NB4 (cell line): ENCODE measurements around the gene RNASEH2C.
"Not testable (repeated sequence)": the region's sequence is repeated elsewhere in the genome, so short reads cannot be mapped to it uniquely, and the experiment has no call there.

Experiments used
- DNase-seq: peaks from one replicate; pipeline ENCODE4 v3.0.0; 2010; ENCODE audit warnings: low read depth
- H3K4me3 ChIP-seq: one replicate; pipeline ENCODE4 v1.5.1; 2011; ENCODE audit warnings: mild to moderate bottlenecking, low read depth, low read length, moderate library complexity
- CTCF ChIP-seq: IDR thresholded peaks from one replicate; pipeline ENCODE4 v1.5.1; 2012; ENCODE audit warnings: low read depth, low read length
- MYC ChIP-seq: IDR thresholded peaks from 2 replicates; pipeline ENCODE4 v1.6.1; 2011; ENCODE audit warnings: low read depth, low read length
- POLR2A ChIP-seq: IDR thresholded peaks from 2 replicates; pipeline ENCODE4 v1.6.1; 2011; ENCODE audit warnings: mild to moderate bottlenecking; ENCODE audit not compliant: insufficient read length; ENCODE audit errors: extremely low read depth
- TF ChIP-seq, protein P1 (sequence below): IDR thresholded peaks from 2 replicates; pipeline ENCODE4 v1.6.1; 2011; ENCODE audit warnings: low read depth, low read length

RNASEH2C gene

DNA sequence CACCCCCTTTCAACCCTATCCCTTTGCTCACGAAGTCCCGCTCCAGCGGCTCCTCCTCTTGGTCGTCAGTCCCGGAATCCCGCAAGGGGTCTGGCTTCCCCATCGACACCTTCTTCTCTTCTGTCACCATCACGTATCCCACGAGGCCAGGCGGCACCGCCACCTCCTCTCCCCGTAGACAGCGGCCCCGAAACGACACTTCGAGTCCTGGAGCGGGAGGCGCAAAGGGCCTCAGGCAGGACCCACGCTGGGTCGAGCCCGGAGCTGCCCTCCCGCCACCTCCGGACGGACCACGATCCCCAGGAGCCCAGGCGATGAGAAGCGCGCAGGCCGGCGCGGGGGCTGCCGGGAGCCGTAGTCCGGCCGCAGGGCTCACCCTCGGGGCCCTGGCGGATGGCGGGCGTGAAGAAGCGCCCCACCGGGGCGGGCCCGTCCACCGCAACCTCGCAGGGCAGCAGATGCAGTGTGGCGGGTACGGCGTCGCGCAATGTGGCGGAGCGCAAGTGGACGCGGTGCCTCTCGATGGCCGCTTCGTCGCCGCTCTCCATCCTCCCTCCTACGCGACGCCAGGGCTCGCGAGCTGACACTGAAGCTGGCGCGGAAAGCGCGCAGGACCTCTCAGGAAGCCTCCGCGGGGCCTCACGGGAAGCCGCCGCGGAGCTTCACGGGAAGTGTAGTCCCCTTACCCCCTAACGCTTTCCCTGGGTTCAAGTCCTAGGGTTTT, at the start of gene RNASEH2C:
Gene RNASEH2C (minus strand): TSS at position 588 of the 724 bp plus-strand sequence. CDS start 40 bp downstream, at position 548.
- peak within 1 kb of the TSS; percentile 90 for H3K4me3 ChIP-seq
- TF ChIP-seq CTCF = no peak
- peak; percentile 85 for TF ChIP-seq POLR2A
- TF ChIP-seq MYC = peak; percentile 65
- TF ChIP-seq, protein P1, sequence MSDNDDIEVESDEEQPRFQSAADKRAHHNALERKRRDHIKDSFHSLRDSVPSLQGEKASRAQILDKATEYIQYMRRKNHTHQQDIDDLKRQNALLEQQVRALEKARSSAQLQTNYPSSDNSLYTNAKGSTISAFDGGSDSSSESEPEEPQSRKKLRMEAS = peak; percentile 65
- DNase-seq = peak; percentile 94

DNA sequence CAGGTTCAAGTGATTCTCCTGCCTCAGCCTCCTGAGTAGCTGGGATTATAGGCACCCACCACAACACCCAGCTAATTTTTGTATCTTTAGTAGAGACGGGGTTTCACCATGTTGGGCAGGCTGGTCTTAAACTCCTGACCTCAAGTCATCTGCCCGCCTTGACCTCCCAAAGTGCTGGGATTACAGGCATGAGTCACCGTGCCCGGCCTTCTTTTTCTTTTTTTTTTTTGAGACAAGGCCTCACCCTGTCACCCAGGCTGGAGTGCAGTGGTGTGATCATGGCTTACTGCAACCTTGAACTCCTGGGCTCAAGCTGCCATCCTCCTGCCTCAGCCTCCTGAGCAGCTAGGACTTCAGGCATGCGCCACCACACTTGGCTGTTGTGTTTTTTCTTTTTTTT, 47.2 kb upstream of the RNASEH2C start:
- DNase-seq, H3K4me3 ChIP-seq: not testable (repeated sequence)

DNA sequence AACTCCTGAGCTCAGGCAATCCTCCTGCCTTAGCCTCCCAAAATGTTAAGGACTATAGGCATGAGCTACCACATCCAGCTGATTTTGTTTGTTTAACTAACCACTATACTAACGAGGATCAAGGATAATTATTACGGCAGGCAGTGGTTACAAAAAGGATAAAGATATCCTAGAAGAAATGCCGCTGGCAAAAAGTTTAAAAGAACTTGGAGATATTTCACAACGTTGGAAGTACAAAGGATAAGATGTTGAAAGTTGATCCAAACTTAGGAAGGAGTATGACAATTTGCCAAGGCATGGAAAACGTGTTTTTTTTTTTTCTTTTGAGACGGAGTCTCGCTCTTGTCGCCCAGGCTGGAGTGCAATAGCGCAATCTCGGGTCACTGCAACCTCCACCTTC, 46.8 kb upstream of the RNASEH2C start:
- no peak overlapping the region for H3K4me3 ChIP-seq
- TF ChIP-seq MYC (no peak), POLR2A (no peak), CTCF (no peak)
- TF ChIP-seq, protein P1 = no peak
- no peak for DNase-seq

DNA sequence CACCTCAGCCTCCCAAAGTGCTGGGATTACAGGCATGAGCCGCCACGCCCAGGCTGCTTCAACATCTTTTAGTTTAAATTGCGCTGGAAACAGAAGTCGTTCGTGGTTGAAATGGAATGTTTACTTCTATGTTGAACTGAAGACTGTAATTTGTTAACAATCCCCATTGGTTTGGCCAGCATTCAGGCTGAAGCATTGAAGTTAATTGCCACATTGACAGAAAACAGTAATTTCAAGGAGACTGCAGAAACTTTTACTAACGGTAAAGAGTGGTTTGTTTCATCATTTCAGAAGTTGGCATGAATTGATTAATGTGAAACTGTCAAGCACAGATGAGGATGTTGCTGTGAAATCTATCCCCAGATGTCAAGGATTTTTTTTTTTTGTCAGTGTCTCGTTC, 45.9 kb upstream of the RNASEH2C start:
- DNase-seq = peak; percentile 66
- H3K4me3 ChIP-seq = no peak overlapping the region
- TF ChIP-seq MYC (no peak), POLR2A (no peak), CTCF (no peak)
- TF ChIP-seq, protein P1 = no peak

DNA sequence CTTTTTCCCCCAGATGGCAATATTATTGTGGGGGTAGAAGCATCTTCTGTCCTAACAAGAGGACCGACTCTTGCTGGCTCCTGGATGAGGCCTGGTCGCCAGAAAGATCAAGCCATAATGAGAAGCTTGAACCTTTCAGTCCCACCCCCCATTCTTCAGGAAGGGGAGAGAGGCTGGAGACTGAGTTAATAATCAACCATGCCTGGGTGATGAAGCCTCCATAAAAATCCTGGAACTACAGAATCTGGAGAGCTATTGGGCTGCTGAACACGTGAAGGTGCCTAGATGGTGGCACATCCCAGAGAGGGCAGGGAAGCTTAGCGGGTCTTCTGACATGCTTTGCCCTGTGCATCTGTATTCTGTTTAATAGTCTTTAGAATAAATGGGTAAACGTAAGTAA, 43.8 kb upstream of the RNASEH2C start:
- H3K4me3 ChIP-seq = no peak overlapping the region
- DNase-seq = no peak
- TF ChIP-seq MYC (no peak), POLR2A (no peak), CTCF (no peak)
- TF ChIP-seq, protein P1 = no peak

DNA sequence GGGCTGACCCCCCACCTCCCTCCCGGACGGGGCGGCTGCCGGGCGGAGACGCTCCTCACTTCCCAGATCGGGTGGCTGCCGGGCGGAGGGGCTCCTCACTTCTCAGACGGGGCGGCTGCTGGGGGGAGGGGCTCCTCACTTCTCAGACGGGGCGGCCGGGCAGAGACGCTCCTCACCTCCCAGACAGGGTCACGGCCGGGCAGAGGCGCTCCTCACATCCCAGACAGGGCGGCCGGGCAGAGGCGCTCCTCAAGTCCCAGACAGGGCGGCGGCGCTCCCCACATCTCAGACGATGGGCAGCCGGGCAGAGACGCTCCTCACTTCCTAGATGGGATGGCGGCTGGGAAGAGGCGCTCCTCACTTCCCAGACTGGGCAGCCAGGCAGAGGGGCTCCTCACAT, 42.2 kb upstream of the RNASEH2C start:
- not testable (repeated sequence) for H3K4me3 ChIP-seq, DNase-seq

GRCh38 chr11:65762169-65762568, 41.6 kb upstream of the RNASEH2C start:
- not testable (repeated sequence) for DNase-seq, H3K4me3 ChIP-seq

- TF ChIP-seq MYC (no peak), CTCF (no peak), POLR2A (no peak)
- TF ChIP-seq, protein P1 = no peak
- H3K4me3 ChIP-seq = no peak overlapping the region
- DNase-seq = no peak
Observed at GRCh38 chr11:65745049-65745448, 24.5 kb upstream of the RNASEH2C start.
